Activated B cell treated with CpG ODN at 0.5 μM for 24 hours (primary cell): Measurements from ENCODE around the gene LRRK1. TPM values are rescaled to one million over a fixed set of nuclear protein-coding genes. Genes with fewer than 3 reads are reported as not detected.

Source experiments
- ATAC-seq: fragments of 200-7000 bp; cut with Tn5 transposase; one replicate; pipeline ENCODE4 v1.10.0; 2021; ENCODE audit warnings: low read depth, mild to moderate bottlenecking, moderate library complexity
- CTCF ChIA-PET: fragments of 350-600 bp; sonication (Branson Sonifier 250); formaldehyde crosslinking; loops from one replicate; lab custom pipeline; 2021; ENCODE audit warnings: antibody characterized with exemption; lab: Charles Lee
- POLR2A ChIA-PET: fragments of 350-600 bp; sonication (Branson Sonifier 250); formaldehyde crosslinking; loops from one replicate; lab custom pipeline; 2021; ENCODE audit warnings: antibody characterized with exemption; lab: Charles Lee
- DNase-seq: peaks from one replicate; pipeline ENCODE4 v3.0.0; 2022
- H3K27ac Mint-ChIP-seq: one replicate; pipeline ENCODE4 v1.8.0; 2020; ENCODE audit warnings: mixed read lengths
- H3K27me3 Mint-ChIP-seq: one replicate; pipeline ENCODE4 v1.8.0; 2021; ENCODE audit warnings: mixed read lengths
- H3K36me3 Mint-ChIP-seq: one replicate; pipeline ENCODE4 v1.8.0; 2021; ENCODE audit warnings: low read depth, mixed read lengths
- H3K4me1 Mint-ChIP-seq: one replicate; pipeline ENCODE4 v1.8.0; 2021; ENCODE audit warnings: mixed read lengths
- H3K4me3 Mint-ChIP-seq: one replicate; pipeline ENCODE4 v1.8.0; 2020; ENCODE audit warnings: mild to moderate bottlenecking, mixed read lengths
- H3K9me3 Mint-ChIP-seq: one replicate; pipeline ENCODE4 v1.8.0; 2020; ENCODE audit warnings: mixed read lengths
- intact Hi-C: fragments of 100-400 bp; cut with micrococcal nuclease; formaldehyde crosslinking; loops from one replicate; pipeline ENCODE4 v1.15.1; 2024
- total RNA-seq: library from RNA; stranded (reverse); gene quantifications from 2 replicates; pipeline ENCODE4 v1.2.3, GENCODE V29; 2022
- TF ChIP-seq, protein P1 (sequence below): fragments of 200-600 bp; IDR thresholded peaks from one replicate; pipeline ENCODE4 v1.8.0; 2022; ENCODE audit warnings: antibody characterized with exemption, mild to moderate bottlenecking

Gene LRRK1
- total RNA-seq, 1 donor from 2014 or later = 43.5 TPM

DNA sequence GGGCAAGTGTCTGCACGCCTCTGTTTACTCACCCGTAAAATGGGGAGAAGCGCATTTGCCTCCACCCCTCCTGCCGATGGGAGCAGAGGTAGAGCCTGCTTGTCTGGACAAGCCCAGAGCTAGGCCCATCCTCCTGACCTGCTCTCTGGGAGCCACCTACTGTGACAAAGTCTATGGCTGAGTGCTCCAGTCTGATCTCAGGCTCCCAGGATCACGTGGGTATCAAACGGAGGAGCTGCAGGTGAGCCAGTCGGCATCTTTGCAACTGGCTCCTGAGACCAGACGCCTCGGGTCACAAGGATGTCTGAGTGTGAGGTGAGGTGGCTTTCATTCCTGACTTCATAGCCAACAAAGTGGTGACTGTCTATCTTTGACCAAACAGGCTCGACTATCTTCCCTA is 41.6 kb upstream of the LRRK1 start:
- H3K27ac Mint-ChIP-seq = no peak overlapping the region
- CTCF ChIA-PET = no interaction called here
- no peak overlapping the region for H3K4me3 Mint-ChIP-seq
- peaks cover 57% of the 10 kb centered on the region for H3K27me3 Mint-ChIP-seq
- POLR2A ChIA-PET = no interaction called here
- no peaks in the 10 kb centered on the region for H3K9me3 Mint-ChIP-seq
- no peaks in the 10 kb centered on the region for H3K36me3 Mint-ChIP-seq
- peaks cover 14% of the 10 kb centered on the region for H3K4me1 Mint-ChIP-seq
- no peak for ATAC-seq
- no peak for DNase-seq
- TF ChIP-seq, protein P1, sequence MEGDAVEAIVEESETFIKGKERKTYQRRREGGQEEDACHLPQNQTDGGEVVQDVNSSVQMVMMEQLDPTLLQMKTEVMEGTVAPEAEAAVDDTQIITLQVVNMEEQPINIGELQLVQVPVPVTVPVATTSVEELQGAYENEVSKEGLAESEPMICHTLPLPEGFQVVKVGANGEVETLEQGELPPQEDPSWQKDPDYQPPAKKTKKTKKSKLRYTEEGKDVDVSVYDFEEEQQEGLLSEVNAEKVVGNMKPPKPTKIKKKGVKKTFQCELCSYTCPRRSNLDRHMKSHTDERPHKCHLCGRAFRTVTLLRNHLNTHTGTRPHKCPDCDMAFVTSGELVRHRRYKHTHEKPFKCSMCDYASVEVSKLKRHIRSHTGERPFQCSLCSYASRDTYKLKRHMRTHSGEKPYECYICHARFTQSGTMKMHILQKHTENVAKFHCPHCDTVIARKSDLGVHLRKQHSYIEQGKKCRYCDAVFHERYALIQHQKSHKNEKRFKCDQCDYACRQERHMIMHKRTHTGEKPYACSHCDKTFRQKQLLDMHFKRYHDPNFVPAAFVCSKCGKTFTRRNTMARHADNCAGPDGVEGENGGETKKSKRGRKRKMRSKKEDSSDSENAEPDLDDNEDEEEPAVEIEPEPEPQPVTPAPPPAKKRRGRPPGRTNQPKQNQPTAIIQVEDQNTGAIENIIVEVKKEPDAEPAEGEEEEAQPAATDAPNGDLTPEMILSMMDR = no peak
- intact Hi-C loops = loop anchor here (10.0 kb wide), 1 partner anchor 533 kb away; the partner anchor contains the start of gene ADAMTS17

DNA sequence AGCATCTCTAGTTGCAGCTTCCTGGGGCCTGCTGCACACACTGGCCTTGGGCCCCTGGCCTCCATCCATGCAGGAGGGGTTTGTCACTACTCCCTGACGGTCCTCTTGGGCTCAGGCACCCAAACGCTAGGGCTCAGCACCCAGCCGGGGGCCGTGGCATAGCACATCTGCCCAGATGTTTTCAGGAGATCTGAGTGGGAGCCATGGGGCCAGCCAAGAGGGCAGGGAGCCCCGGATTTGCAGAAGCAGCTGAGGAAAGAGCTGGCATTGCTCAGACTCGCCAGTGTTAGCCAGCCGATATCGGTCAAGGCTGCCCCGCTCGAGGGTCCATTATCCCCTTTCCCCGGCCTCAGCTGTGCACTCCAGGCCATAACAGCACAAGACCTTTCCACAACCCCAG is 41.0 kb upstream of the LRRK1 start:
- ChIA-PET CTCF (interaction anchor here (1.6 kb wide), 1 partner anchor 129 kb away, joined by 3 read pairs; no protein-coding TSS in a partner anchor), POLR2A (no interaction called here)
- no peak for DNase-seq
- Mint-ChIP-seq H3K9me3 (no peaks in the 10 kb centered on the region), H3K4me3 (peak overlapping the region; percentile 70), H3K27ac (no peak overlapping the region), H3K36me3 (no peaks in the 10 kb centered on the region), H3K27me3 (peaks cover 58% of the 10 kb centered on the region), H3K4me1 (peaks cover 14% of the 10 kb centered on the region)
- TF ChIP-seq, protein P1 = no peak
- ATAC-seq = no peak
- intact Hi-C loops = loop anchor here (10.0 kb wide), 1 partner anchor 533 kb away; the partner anchor contains the start of gene ADAMTS17

DNA sequence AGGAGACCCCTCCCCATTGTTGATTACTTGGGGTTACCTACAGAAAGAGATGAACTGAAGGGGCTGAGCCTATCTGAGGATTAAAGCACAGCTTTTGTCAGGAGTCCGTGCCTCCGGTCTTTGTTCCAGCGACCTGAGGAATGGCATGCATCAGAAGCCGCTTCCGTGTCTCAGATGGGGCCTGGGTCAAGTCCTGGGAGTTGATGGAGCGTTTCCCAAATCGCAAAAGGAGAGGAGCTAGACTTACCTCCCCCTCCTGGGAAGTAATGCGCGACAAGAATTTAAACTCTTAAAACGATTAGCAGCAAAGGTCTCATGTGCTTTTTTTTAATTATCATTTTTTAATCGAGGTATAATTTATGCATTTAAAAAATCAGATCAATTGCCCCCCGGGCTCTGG is 40.5 kb upstream of the LRRK1 start:
- H3K27me3 Mint-ChIP-seq = peaks cover 61% of the 10 kb centered on the region
- ATAC-seq (no peak), DNase-seq (no peak)
- POLR2A ChIA-PET = no interaction called here
- intact Hi-C loops = loop anchor here (10.0 kb wide), 1 partner anchor 534 kb away; the partner anchor contains the start of gene ADAMTS17
- H3K27ac Mint-ChIP-seq = no peak overlapping the region
- TF ChIP-seq, protein P1 = no peak
- peak overlapping the region; percentile 70 for H3K4me3 Mint-ChIP-seq
- no peaks in the 10 kb centered on the region for H3K36me3 Mint-ChIP-seq
- H3K4me1 Mint-ChIP-seq = peaks cover 14% of the 10 kb centered on the region
- no peaks in the 10 kb centered on the region for H3K9me3 Mint-ChIP-seq
- CTCF ChIA-PET = interaction anchor here (1.6 kb wide), 1 partner anchor 128 kb away, joined by 3 read pairs; no protein-coding TSS in a partner anchor

DNA sequence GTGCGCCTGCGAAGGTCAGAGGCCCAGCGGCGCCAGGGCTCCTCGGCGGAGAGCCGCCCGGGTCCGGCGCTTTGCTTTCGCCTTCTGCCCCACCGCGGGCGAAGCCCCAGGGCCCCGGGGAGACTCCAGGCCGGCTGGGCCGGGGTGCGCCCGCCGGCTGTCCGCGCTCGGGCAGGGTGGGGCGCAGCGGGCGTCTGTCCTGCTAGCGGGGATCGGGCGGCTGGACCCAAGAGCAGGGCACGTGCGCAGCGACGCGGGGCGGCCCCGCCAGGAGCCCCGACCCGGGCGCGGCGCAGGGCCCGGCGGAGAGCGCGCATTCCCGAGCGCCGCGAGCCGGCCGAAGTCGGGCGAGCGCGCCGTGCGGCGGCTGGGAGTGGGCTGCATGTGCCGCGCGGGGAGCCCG is 40.1 kb upstream of the LRRK1 start:
- ChIA-PET CTCF (interaction anchor here (1.6 kb wide), 1 partner anchor 128 kb away, joined by 3 read pairs; no protein-coding TSS in a partner anchor), POLR2A (no interaction called here)
- peaks cover 14% of the 10 kb centered on the region for H3K4me1 Mint-ChIP-seq
- no peak overlapping the region for H3K27ac Mint-ChIP-seq
- DNase-seq (no peak), ATAC-seq (no peak)
- H3K9me3 Mint-ChIP-seq = no peaks in the 10 kb centered on the region
- peak overlapping the region; percentile 70 for H3K4me3 Mint-ChIP-seq
- TF ChIP-seq, protein P1 = no peak
- intact Hi-C loops = loop anchor here (10.0 kb wide), 1 partner anchor 534 kb away; the partner anchor contains the start of gene ADAMTS17
- no peaks in the 10 kb centered on the region for H3K36me3 Mint-ChIP-seq
- H3K27me3 Mint-ChIP-seq = peaks cover 65% of the 10 kb centered on the region

DNA sequence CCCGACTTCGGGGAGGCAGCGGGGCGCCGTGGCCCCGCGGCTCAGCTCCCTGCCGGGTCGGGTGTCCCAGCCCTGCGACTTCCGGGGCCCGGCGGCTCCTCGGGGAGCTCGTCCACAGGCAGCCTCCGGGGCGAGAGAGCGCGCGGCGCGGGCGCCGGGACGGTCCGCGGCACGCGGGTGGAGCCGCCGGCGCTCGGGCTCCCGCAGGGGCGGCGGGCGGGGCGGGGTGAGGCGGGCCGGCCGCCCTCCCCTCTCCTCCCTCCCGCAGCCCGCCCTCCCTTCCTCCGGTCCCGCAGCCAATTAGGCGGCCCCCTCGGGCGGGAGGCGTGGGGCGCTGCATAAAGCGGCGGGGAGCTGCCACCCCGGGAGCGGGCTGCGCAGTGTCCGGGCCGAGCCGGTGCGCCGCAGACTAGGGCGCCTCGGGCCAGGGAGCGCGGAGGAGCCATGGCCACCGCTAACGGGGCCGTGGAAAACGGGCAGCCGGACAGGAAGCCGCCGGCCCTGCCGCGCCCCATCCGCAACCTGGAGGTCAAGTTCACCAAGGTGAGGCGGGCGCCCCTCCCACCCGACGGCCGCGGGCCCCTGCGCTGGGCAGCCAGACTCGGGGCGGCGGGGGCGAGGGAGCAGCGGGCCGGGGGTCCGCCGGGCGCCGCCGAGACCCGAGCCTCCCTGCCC is 39.6 kb upstream of the LRRK1 start, which contains the start of gene ALDH1A3:
Gene ALDH1A3, plus strand, starts transcription at position 368 of the 675 bp plus-strand sequence. Its CDS starts 77 bp downstream, at position 445.
- H3K27ac Mint-ChIP-seq = no peak within 1 kb of the TSS
- ChIA-PET CTCF (interaction anchor here (1.6 kb wide), 1 partner anchor 127 kb away, joined by 3 read pairs; no protein-coding TSS in a partner anchor), POLR2A (no interaction called here)
- intact Hi-C loops = loop anchor here (10.0 kb wide), 1 partner anchor 535 kb away; the partner anchor contains the start of gene ADAMTS17
- H3K9me3 Mint-ChIP-seq = no peaks in the 10 kb centered on the region
- peak; percentile 17 for DNase-seq
- peak within 1 kb of the TSS; percentile 70 for H3K4me3 Mint-ChIP-seq
- H3K4me1 Mint-ChIP-seq = peaks cover 14% of the 10 kb centered on the region
- peak; percentile 37 for ATAC-seq
- TF ChIP-seq, protein P1 = no peak
- H3K36me3 Mint-ChIP-seq = no peaks in the 10 kb centered on the region
- peaks cover 67% of the 10 kb centered on the region for H3K27me3 Mint-ChIP-seq
